Ishikawa (cell line): ENCODE measurements around the gene EXOC6.

Experiments
- CEBPB ChIP-seq: IDR thresholded peaks from 2 replicates; pipeline ENCODE4 v1.6.1; 2012
- CREB1 ChIP-seq: IDR thresholded peaks from 2 replicates; pipeline ENCODE4 v1.6.1; 2012; ENCODE audit warnings: low read depth
- EGR1 ChIP-seq: IDR thresholded peaks from 2 replicates; pipeline ENCODE4 v1.6.1; 2012
- FOXM1 ChIP-seq: IDR thresholded peaks from 2 replicates; pipeline ENCODE4 v1.6.1; 2012; ENCODE audit warnings: low read depth, borderline replicate concordance
- NFIC ChIP-seq: IDR thresholded peaks from 2 replicates; pipeline ENCODE4 v1.6.1; 2012
- RAD21 ChIP-seq: IDR thresholded peaks from 2 replicates; pipeline ENCODE4 v1.6.1; 2012; ENCODE audit warnings: low read depth
- TAF1 ChIP-seq: IDR thresholded peaks from 2 replicates; pipeline ENCODE4 v1.6.1; 2012; ENCODE audit warnings: low read depth, mild to moderate bottlenecking
- YY1 ChIP-seq: IDR thresholded peaks from 2 replicates; pipeline ENCODE4 v1.6.1; 2012; ENCODE audit warnings: low read depth
- ZBTB7A ChIP-seq: IDR thresholded peaks from 2 replicates; pipeline ENCODE4 v1.6.1; 2012; ENCODE audit warnings: low read depth
- TF ChIP-seq, protein P1 (sequence below): IDR thresholded peaks from 2 replicates; pipeline ENCODE4 v1.6.1; 2012

DNA sequence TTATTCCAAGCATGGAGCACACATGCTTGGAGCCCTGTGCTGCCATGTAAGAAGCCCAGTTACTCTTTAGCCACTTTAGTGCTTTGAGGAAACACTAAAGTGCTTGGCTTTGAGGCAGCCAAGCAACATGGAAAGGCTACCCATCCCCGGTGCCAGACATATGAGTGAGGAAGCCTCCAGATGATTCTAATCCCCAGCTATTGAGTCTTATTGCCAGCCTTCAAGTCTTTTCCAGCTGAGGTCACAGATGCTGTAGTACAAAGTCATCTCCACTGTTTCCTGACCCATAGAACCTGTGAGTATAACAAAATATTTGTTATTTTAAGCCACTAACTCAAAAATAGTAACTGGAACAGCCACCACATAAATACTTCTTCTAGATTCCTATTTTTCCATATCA, 120.8 kb downstream of the EXOC6 start:
- TF ChIP-seq, protein P1, sequence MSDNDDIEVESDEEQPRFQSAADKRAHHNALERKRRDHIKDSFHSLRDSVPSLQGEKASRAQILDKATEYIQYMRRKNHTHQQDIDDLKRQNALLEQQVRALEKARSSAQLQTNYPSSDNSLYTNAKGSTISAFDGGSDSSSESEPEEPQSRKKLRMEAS, result no peak
- TF ChIP-seq TAF1 (no peak), NFIC (no peak), EGR1 (no peak), ZBTB7A (no peak), CEBPB (no peak), FOXM1 (no peak), RAD21 (no peak), CREB1 (no peak), YY1 (no peak)
